Panc1 (cell line): Measurements from ENCODE around the gene SLC37A1. TPM values are rescaled to one million over a fixed set of nuclear protein-coding genes. Genes with fewer than 3 reads are reported as not detected.

Experiments
- ATAC-seq: fragments of 200-7000 bp; cut with Tn5 transposase; 2 replicates; pipeline ENCODE4 v1.9.1; 2020; ENCODE audit warnings: mild to moderate bottlenecking, moderate library complexity
- BruUV-seq: library from RNA; stranded (reverse); fragments of 400-500 nt; replicated peaks from 2 replicates; lab custom pipeline; 2021; lab: Mats Ljungman, UMichigan
- CTCF ChIA-PET: fragments of 300-600 bp; sonication (Branson Sonifier 250); formaldehyde crosslinking; loops from one replicate; lab custom pipeline; 2022; ENCODE audit warnings: antibody characterized with exemption; lab: Charles Lee
- POLR2A ChIA-PET: fragments of 300-600 bp; sonication (Branson Sonifier 250); formaldehyde crosslinking; loops from one replicate; lab custom pipeline; 2022; ENCODE audit warnings: antibody characterized with exemption; lab: Charles Lee
- DNase-seq: peaks from one replicate; pipeline ENCODE4 v3.0.0-alpha.2; 2010; ENCODE audit warnings: low read depth, low spot score
- H3K27ac ChIP-seq: 2 replicates; pipeline ENCODE4 v1.5.1; 2011; ENCODE audit warnings: mild to moderate bottlenecking, low read length, inconsistent platforms
- H3K27me3 ChIP-seq: fragments of 200-500 bp; sonication (Bioruptor generic); 2 replicates; pipeline ENCODE4 v1.6.0; 2014; ENCODE audit warnings: low read length, inconsistent platforms; ENCODE audit not compliant: control insufficient read depth, insufficient read depth
- H3K36me3 ChIP-seq: fragments of 200-500 bp; sonication (Bioruptor generic); 2 replicates; pipeline ENCODE4 v1.5.1; 2014; ENCODE audit warnings: inconsistent platforms, mild to moderate bottlenecking, low read length, moderate library complexity; ENCODE audit not compliant: control insufficient read depth, insufficient read depth
- H3K4me1 ChIP-seq: 2 replicates; pipeline ENCODE4 v1.5.1; 2011; ENCODE audit warnings: inconsistent platforms, mild to moderate bottlenecking, low read length, moderate library complexity; ENCODE audit not compliant: control insufficient read depth, insufficient read depth
- H3K4me3 ChIP-seq, 2 experiments: 2 replicates each; pipeline ENCODE4 v1.5.1; 2011 to 2012; ENCODE audit warnings: low read depth in 2 of 2, low read length in 2 of 2, mild to moderate bottlenecking in 2 of 2, inconsistent platforms in 1 of 2, moderate library complexity in 1 of 2
- H3K9me3 ChIP-seq: fragments of 200-500 bp; sonication (Bioruptor generic); 2 replicates; pipeline ENCODE4 v1.5.1; 2014; ENCODE audit warnings: low read depth, mild to moderate bottlenecking, inconsistent platforms, low read length, moderate library complexity; ENCODE audit not compliant: control insufficient read depth, insufficient read depth
- POLR2AphosphoS5 ChIP-seq: IDR thresholded peaks from 2 replicates; pipeline ENCODE4 v1.6.1; 2012; ENCODE audit warnings: mild to moderate bottlenecking, low read depth, low read length, moderate library complexity
- SIN3A ChIP-seq: IDR thresholded peaks from 2 replicates; pipeline ENCODE4 v1.6.1; 2012; ENCODE audit warnings: low read depth, mild to moderate bottlenecking, low read length, moderate library complexity, borderline replicate concordance; ENCODE audit not compliant: insufficient read depth
- TCF7L2 ChIP-seq: IDR thresholded peaks from 2 replicates; pipeline ENCODE4 v1.6.1; 2011; ENCODE audit warnings: mild to moderate bottlenecking, low read depth, low read length, inconsistent platforms
- in situ Hi-C: cut with HindIII; loops from 2 replicates; pipeline ENCODE4 v1.10.0; 2016; ENCODE audit warnings: low sequenced_read_pairs, low pct_unique_long_range_greater_than_20kb
- intact Hi-C: fragments of 100-400 bp; cut with micrococcal nuclease; formaldehyde crosslinking; loops from one replicate; pipeline ENCODE4 v1.10.0; 2022; ENCODE audit not compliant: unreplicated experiment
- total RNA-seq: library from RNA; stranded (reverse); gene quantifications from one replicate; pipeline ENCODE4 v1.2.1, GENCODE V29; 2021; ENCODE audit not compliant: unreplicated experiment
- TF ChIP-seq, protein P1 (sequence below), 2 experiments: IDR thresholded peaks; 2 replicates each; pipeline ENCODE4 v1.6.1; 2011 to 2012; ENCODE audit warnings: low read depth in 2 of 2, control low read depth in 1 of 2, low read length in 1 of 2, mild to moderate bottlenecking in 1 of 2, moderate library complexity in 1 of 2; ENCODE audit not compliant: insufficient read depth in 1 of 2
- TF ChIP-seq, protein P2 (sequence below): fragments of 450-650 bp; IDR thresholded peaks from 2 replicates; pipeline ENCODE4 v1.5.1; 2017; ENCODE audit warnings: mild to moderate bottlenecking

The SLC37A1 gene
- total RNA-seq, 1 experiment from 2014 or later, result 7.7 TPM

DNA sequence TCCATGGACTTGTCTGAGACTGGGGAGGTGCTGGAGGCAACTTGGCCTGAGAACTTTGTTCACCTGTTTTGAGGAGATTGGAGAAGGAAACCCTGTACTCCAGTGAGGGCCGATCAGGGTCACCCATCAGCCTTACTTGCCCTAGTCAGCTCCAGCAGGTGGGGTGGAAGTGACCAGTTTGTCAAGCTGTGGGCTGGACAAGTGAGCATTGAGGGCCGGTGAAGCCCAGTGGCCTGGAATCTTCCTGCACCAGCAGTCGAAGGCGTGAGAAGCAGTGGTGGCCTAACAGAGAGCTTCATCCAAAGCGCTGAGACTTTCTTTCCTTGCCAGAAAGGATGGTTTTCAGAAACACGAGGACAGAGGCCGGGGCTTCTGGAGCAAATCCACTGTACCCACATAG lies 9.6 kb downstream of the SLC37A1 start:
- peaks cover under 1% of the 10 kb centered on the region; the same call in 1 of the 2 replicates for H3K4me1 ChIP-seq
- TF ChIP-seq TCF7L2, result no peak
- TF ChIP-seq, protein P1, sequence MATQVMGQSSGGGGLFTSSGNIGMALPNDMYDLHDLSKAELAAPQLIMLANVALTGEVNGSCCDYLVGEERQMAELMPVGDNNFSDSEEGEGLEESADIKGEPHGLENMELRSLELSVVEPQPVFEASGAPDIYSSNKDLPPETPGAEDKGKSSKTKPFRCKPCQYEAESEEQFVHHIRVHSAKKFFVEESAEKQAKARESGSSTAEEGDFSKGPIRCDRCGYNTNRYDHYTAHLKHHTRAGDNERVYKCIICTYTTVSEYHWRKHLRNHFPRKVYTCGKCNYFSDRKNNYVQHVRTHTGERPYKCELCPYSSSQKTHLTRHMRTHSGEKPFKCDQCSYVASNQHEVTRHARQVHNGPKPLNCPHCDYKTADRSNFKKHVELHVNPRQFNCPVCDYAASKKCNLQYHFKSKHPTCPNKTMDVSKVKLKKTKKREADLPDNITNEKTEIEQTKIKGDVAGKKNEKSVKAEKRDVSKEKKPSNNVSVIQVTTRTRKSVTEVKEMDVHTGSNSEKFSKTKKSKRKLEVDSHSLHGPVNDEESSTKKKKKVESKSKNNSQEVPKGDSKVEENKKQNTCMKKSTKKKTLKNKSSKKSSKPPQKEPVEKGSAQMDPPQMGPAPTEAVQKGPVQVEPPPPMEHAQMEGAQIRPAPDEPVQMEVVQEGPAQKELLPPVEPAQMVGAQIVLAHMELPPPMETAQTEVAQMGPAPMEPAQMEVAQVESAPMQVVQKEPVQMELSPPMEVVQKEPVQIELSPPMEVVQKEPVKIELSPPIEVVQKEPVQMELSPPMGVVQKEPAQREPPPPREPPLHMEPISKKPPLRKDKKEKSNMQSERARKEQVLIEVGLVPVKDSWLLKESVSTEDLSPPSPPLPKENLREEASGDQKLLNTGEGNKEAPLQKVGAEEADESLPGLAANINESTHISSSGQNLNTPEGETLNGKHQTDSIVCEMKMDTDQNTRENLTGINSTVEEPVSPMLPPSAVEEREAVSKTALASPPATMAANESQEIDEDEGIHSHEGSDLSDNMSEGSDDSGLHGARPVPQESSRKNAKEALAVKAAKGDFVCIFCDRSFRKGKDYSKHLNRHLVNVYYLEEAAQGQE (IDR thresholded peaks at IDR 0.05; ENCODE audit: insufficient read depth in 1 of 2, low read depth in 2 of 2, low read length in 1 of 2), result no peak
- TF ChIP-seq, protein P2, sequence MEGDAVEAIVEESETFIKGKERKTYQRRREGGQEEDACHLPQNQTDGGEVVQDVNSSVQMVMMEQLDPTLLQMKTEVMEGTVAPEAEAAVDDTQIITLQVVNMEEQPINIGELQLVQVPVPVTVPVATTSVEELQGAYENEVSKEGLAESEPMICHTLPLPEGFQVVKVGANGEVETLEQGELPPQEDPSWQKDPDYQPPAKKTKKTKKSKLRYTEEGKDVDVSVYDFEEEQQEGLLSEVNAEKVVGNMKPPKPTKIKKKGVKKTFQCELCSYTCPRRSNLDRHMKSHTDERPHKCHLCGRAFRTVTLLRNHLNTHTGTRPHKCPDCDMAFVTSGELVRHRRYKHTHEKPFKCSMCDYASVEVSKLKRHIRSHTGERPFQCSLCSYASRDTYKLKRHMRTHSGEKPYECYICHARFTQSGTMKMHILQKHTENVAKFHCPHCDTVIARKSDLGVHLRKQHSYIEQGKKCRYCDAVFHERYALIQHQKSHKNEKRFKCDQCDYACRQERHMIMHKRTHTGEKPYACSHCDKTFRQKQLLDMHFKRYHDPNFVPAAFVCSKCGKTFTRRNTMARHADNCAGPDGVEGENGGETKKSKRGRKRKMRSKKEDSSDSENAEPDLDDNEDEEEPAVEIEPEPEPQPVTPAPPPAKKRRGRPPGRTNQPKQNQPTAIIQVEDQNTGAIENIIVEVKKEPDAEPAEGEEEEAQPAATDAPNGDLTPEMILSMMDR, result no peak
- no peak for TF ChIP-seq SIN3A
- no peak for TF ChIP-seq POLR2AphosphoS5
- H3K27ac ChIP-seq, result no peak overlapping the region
- ChIA-PET CTCF (no interaction called here), POLR2A (interaction anchor here (0.5 kb wide), 1 partner anchor 27 kb away, joined by 3 read pairs; the partner anchor contains the start of gene RSPH1)
- DNase-seq (no peak), ATAC-seq (no peak)
- no peaks in the 10 kb centered on the region for H3K36me3 ChIP-seq
- BruUV-seq, result no TSS peak
- in situ Hi-C loops, result no loop called here
- H3K4me3 ChIP-seq, result no peak overlapping the region
- intact Hi-C loops, result no loop called here
- H3K27me3 ChIP-seq, result no peaks in the 10 kb centered on the region
- H3K9me3 ChIP-seq, result no peaks in the 10 kb centered on the region

GRCh38 chr21:42523941-42524340 lies 10.3 kb downstream of the SLC37A1 start:
- intact Hi-C loops, result no loop called here
- CTCF ChIA-PET, result no interaction called here
- no TSS peak for BruUV-seq

More at GRCh38 chr21:42523941-42524340, 10.3 kb downstream of the SLC37A1 start:
- Histone ChIP-seq H3K4me1 (no peaks in the 10 kb centered on the region), H3K27ac (no peak overlapping the region), H3K36me3 (no peaks in the 10 kb centered on the region), H3K4me3 (no peak overlapping the region), H3K27me3 (no peaks in the 10 kb centered on the region), H3K9me3 (no peaks in the 10 kb centered on the region)
- no peak for ATAC-seq
- POLR2A ChIA-PET, result no interaction called here
- DNase-seq, result no peak
- TF ChIP-seq, protein P2, result no peak
- TF ChIP-seq TCF7L2 (no peak), SIN3A (no peak), POLR2AphosphoS5 (no peak)
- TF ChIP-seq, protein P1 (IDR thresholded peaks at IDR 0.05; ENCODE audit: insufficient read depth in 1 of 2, low read depth in 2 of 2, low read length in 1 of 2), result no peak
- in situ Hi-C loops, result no loop called here
